CD4-positive, alpha-beta T cell treated with Interleukin-10 for 1 hour (primary cell): ENCODE data around the gene PET100.

Experiments
- DNase-seq: peaks from one replicate; pipeline ENCODE4 v3.0.0-alpha.2; 2020

The PET100 gene

DNA sequence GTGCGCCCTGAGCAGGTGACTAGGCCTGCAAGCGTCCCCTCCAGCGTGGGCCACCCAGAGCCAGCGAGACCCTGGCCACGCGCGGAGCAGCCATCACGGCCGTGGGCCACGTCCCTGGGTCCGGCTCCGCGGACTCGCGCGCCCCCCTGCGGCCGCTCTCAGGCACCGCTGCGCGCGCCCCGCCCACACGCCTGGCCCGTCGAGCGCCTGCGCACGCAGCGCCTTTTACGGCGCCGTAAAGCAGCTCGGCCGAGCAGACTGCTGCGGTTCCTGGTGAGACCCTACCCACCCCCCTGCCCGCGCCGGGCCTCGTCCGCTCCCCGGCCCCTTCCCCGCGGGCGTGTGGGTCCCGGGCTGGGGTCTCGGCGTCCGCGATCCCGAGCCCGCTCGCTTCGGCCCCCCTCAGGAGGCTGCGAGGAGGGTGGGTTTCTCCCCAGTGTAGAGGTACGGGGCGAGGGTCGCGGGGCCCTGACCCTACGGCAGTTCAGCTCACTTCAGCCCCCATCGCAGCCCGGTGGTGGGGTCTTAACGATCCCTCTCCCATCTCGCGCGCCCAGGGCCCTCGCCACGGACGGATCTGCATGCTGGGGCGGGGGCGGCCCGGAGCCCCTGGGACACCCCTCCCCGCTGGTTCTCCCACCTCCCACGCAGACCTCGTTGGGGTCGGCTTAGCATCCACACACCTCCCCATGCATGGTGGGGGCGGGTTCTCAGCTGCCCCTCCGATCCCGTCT lies 51.2 kb downstream of the PET100 start, which contains the start of gene TRAPPC5:
TRAPPC5 (plus strand) TSS at position 228 of the 734 bp plus-strand sequence. CDS start 1,421 bp downstream, outside the sequence.
- peak; percentile 90 for DNase-seq
